ENCODE results near the gene PUM1.

The PUM1 gene

GRCh38 chr1:30929944-30930525, 135.5 kb downstream of the PUM1 start:
- no peak for DNase-seq (ENCODE audit: low read depth in 3 of 3)

GRCh38 chr1:30929135-30929889, 136.2 kb downstream of the PUM1 start:
- peak in 2 of 3 donors; percentile 21 to 46 for DNase-seq (ENCODE audit: low read depth in 3 of 3)

DNA sequence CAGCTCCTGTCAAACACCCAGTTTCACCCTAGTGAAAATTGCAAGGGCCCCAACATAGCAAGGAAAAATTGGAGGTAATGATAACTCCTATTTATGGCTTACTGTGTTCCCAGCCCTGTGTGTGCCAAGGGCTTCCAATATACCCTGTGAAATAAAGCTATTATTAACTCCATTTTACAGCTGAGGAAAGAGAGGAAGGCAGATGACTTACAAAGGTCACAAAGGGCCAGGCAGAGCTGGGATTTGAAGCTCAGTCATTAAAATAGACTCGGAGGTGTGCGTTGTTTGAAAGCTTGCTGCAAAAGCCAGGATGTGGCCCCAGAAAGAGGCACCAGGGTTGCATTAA, 136.8 kb downstream of the PUM1 start:
- no peak for DNase-seq (ENCODE audit: low read depth in 3 of 3)

GRCh38 chr1:30928171-30928570, 137.3 kb downstream of the PUM1 start:
- no peak for DNase-seq (ENCODE audit: low read depth in 3 of 3)

DNA sequence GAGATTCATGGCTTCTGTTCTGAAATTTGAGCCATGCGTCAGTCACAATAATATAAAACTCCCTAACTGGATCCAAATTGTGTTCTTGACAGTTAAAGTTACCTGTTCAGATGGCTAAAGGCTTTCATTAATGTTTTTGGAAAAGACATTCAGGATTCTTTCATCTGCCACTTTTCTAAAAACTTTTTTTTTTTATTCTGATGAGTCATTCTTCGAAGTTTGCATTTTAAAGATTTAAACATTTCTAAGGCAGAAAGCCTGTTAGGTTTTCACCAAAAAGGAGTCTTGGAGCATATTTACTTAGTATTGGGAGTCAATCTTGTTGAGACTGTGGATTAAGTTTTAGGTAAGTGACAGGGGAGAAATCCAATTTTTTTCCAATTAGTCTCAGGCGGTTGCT, 138.1 kb downstream of the PUM1 start:
- DNase-seq (ENCODE audit: low read depth in 3 of 3): no peak

GRCh38 chr1:30923597-30923996, 141.9 kb downstream of the PUM1 start:
- DNase-seq (ENCODE audit: low read depth in 3 of 3): no peak

DNA sequence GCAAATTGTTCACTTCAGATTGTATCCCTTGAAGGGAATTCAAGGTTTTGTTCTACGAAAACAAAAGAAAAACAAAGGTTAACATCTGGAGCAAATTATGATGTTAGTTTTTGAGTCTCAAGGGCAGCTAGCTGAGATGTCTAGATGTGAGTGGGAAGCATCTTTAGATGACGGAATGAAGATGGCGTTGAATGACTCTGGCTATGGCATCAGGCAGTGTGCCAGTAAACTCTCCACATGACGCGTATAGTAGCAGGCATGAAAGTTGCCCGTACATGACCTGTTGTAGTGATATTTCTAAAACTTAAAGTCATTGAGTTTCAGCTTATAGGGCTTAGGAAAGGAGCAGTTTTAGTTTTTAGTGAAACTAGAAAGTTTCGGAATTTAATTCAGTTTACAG, 144.7 kb downstream of the PUM1 start:
- DNase-seq (ENCODE audit: low read depth in 3 of 3): no peak

- no peak for DNase-seq (ENCODE audit: low read depth in 3 of 3)
Measured at GRCh38 chr1:30919025-30919881, 146.3 kb downstream of the PUM1 start.

- no peak for DNase-seq (ENCODE audit: low read depth in 3 of 3)
Measured at GRCh38 chr1:30916296-30916695, 149.2 kb downstream of the PUM1 start.

- no peak for DNase-seq (ENCODE audit: low read depth in 3 of 3)
Measured at GRCh38 chr1:30915491-30916230, 149.9 kb downstream of the PUM1 start.

DNA sequence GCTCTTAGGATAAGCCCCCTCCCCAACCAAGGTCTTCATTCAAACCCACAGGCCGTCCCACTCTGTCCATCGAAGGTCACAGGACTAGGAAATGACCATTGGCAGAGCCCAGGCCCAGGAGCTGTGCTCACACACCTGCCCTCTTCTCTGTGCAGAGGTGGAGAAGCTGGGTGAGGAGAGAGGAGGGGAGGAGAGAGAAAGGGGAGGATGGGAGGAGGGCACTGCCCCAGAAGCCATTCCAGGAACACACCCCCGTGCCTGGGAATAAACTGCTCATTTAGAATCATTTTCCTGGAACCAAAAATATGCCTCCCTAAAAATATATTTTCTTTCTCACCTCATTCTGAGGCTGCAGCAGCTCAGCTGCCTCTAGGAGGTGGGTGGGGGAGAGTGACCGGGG, 150.6 kb downstream of the PUM1 start:
- DNase-seq (ENCODE audit: low read depth in 3 of 3): no peak

DNA sequence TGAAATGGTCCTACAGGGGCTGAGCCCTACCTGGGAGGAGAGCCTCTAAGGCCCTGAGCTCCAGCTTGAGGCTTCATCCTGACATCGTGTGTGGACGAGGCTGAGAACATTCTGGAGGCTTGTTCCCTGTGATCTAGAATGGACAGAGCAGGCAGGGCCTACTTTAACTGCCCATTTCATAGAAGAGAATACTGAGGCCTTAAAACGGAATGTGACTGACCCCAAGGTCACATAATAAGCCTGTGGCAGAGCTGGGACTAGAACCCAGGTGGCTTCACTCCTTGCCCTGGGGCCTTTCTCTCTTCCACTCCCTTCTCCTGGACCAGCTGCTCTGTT, 151.0 kb downstream of the PUM1 start:
- no peak for DNase-seq (ENCODE audit: low read depth in 3 of 3)

DNA sequence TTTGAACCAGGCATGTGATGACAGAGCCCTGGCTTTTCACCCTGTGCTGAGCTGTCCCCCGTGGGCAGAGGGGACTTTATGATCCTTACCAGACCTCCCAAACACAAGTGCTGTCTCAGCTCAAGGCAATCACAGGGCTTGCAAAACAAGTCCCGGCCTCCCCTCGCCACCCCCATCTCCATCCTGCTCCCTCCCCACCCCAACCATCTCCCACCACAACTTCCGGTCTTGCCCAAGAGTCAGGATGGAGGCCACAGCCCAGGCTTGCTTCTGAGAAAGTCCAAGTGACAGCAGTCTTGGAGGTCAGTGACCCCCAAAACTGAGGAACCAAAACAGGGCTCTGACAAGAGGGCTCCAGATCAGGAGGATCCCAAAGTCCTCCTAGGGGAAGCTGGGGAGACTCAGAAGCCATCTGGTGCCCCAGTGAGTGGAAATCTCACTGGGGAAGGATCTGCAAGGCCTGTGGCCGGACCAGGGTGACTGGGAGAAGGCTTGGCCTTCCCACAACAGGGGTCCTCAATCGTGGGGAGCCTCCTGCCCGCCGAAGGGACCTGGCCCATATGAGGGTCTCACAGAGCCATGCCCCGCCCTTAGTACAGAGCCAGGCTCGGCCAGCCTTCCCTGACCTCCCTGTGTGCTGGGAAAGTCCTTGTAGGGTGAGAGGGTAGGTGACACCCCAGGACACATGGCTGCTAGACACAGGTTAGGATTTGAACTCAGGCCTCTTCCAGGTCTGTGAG, 152.4 kb downstream of the PUM1 start:
- DNase-seq (ENCODE audit: low read depth in 3 of 3): no peak

GRCh38 chr1:30912224-30912623, 153.3 kb downstream of the PUM1 start:
- DNase-seq (ENCODE audit: low read depth in 3 of 3): no peak

GRCh38 chr1:30911059-30911954, 154.2 kb downstream of the PUM1 start:
- DNase-seq (ENCODE audit: low read depth in 3 of 3): peak; percentile 20 to 59 (median 25)

DNA sequence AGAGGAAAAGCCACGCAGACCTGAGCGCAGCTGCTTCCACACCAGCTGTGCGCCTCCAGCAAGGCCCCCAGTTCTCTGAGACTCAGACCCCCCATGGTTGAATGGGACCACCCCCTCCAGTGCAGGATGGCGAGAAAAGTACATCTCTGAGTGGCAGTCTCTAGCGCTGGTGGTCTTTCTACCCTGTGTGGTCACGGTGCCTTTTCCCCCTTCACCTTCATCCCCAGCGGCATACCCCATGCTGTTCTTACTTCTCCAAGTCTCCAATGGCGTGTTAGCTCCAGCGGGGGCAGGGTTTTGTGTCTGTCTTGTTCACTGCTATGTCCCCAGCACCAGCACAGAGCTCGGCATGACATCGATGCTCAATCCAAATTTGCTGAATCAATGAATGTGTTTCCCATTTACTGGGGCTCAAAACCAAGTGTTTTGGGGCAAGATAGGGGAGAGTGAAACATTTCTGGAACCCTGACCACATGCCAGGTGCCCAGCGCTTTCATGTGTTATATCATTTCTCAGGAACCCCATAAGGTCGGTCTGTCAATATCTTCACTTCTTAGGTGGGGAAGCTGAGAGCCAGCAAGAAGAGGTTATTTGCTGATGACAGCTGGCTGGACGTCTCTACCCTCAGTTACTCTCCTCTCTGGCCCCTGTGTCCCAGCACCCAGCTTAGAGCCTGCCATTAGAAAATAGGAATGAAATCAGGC, 156.0 kb downstream of the PUM1 start:
- DNase-seq (ENCODE audit: low read depth in 3 of 3): no peak

DNA sequence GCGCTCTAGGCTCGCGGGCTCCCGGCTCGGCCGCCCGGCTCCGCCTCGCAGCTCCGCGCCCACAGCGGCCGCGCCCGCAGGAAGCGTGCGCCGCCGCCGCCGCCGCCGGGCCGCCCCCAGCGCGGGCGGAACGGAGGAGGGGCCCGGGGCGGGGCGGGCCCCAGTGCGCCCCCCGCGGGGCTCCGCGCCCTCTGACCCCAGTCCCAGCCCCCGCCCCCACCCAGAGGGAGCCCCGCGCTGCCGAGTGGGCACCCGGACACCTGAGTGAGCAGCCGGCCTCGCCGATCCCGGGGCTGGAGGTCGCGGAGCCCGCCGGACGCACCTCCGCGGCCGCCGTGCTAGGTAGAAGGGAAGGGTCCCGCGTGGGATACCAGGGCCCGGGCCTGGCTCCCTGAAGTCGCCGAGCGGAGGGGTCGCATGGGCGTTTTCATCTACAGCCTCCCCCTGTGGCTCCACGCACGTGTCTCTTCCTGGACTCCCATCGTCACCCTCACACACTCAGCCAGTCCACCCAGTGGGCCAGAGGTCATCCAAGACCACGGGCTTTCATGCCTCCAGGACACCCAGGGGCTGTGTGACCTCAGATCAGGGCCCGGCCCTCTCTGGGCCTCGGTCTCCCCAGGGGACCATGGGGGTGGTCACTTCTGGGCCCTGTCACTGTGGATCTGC, 156.7 kb downstream of the PUM1 start, which contains the start of gene SDC3:
Gene SDC3 (minus strand): TSS at position 63 of the 669 bp plus-strand sequence. CDS start 172 bp downstream, outside the sequence.
- no peak for DNase-seq (ENCODE audit: low read depth in 3 of 3)

DNA sequence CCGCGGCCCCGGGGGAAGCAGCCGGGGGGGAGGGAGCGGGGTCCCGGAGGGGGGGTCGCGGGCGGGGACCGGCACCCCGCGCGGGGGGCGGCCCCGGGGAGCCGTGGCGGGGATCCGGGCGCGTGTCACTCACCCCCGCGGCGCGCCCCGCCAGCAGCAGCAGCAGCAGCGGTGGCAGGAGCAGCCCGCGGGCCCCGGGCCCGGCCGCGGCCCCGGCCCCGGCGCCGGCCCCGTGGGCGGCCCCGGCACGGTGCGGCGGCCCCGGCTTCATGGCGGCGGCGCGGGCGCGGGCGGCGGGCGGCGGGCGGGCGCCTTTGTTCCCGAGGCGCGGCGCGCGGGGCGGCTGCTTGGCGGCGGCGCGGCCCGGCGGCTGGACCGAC, 157.2 kb downstream of the PUM1 start:
- DNase-seq (ENCODE audit: low read depth in 3 of 3): no peak
